Left renal cortex interstitium (tissue), 4 donors: ENCODE measurements around the gene GATAD2B. TPM values are rescaled to one million over a fixed set of nuclear protein-coding genes. Genes with fewer than 3 reads are reported as not detected.
A peak's percentile ranks its signal among the peaks of the same experiment; 100 is the strongest.
"Not testable (repeated sequence)": the region's sequence is repeated elsewhere in the genome, so short reads cannot be mapped to it uniquely, and the experiment has no call there.

Source experiments
- DNase-seq, 4 donors: peaks; one replicate each; pipeline ENCODE4 v3.0.0-alpha.2; 2013; ENCODE audit warnings: low read depth in 4 of 4, low spot score in 2 of 4, missing footprints in 1 of 4
- polyA plus RNA-seq, 4 donors: library from polyadenylated mRNA; unstranded; fragments of 120-200 nt; gene quantifications; one replicate each; pipeline ENCODE4 v1.2.1, GENCODE V29; 2013; ENCODE audit not compliant: insufficient read length in 4 of 4

GATAD2B gene
- polyA plus RNA-seq, 4 donors, result 22.6 to 37.1 (median 28.9) TPM

DNA sequence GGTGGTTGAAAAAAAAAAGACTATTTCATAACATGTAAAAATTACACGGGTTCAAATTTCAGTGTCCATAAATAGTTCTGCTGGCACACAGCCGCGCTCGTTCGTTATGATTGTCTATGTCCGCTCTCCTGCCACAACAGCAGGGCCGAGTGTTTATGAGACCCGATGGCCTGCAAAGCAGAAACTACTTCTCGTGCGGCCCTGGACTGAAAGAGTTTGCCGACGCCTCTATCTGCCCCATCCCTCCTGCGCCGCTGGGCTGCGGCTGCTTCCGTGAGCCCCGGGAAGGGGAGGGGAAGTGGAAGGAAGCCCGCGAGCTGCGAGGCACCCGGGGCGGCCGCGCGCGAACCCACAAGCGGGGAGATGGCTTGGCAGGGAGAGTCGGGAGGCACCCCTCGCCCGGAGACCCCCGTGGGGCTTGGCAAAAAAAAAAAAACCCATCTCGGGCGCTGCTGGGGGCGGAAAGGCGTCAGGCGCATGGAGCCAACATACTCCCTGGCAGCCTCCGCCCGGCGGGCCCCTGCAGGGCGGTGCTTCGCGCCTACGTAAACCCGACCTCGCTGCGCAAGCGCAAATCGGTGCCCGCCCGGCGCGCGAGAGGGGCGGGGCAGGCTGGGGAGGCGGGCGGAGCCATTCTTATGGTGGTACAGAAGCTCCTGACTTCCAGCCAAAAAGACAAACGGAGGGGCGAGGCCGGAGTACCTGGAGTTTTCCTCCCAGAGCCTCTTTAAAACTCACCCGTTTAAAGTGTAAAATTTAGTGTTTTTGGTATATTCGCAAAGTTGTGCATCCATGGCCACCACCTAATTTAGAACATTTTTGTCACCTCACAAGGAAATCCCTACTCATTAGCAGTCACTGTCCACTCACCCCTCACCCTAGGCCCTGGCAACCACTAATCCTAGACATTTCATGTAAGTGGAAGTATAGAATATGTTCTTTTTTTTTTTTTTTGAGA lies 139.3 kb downstream of the GATAD2B start:
- peak; percentile 77 to 90 (median 84) for DNase-seq

DNA sequence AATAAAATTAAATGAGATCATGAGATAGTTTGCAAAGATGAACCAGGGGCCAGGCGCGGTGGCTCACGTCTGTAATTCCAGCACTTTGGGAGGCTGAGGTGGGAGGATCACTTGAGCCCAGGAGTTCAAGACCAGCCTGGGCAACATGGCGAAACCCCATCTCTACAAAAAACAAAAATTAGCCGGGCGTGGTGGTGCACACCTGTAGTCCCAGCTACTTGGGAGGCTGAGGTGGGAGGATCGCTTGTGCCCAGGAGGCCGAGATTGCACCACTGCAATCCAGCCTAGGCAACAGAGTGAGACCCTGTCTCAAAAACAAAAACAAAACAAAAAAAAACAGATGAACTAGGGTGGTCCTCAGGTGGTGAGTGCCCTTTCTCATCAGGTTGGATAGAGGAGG lies 140.1 kb downstream of the GATAD2B start:
- DNase-seq, result not testable (repeated sequence)

DNA sequence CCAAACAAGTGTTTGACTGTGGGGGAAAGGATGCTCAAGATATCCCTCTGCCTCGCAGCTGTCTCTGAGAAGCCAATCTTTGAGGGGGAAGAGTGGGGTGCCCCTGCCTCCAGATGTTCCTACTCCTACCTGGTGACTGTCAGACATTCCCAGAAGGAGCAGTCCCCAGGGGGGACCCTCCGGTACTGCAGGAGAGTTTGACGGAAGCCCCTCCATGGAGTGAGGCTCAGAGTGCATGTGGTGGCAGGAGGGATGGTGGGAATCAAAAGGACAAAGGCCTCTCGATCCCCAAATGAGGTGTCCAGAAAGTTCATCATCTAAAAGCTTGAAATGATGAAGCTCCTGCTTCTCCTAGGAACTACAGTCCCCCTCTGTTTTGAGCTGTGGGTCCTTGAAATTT lies 142.2 kb downstream of the GATAD2B start:
- DNase-seq, result no peak

DNA sequence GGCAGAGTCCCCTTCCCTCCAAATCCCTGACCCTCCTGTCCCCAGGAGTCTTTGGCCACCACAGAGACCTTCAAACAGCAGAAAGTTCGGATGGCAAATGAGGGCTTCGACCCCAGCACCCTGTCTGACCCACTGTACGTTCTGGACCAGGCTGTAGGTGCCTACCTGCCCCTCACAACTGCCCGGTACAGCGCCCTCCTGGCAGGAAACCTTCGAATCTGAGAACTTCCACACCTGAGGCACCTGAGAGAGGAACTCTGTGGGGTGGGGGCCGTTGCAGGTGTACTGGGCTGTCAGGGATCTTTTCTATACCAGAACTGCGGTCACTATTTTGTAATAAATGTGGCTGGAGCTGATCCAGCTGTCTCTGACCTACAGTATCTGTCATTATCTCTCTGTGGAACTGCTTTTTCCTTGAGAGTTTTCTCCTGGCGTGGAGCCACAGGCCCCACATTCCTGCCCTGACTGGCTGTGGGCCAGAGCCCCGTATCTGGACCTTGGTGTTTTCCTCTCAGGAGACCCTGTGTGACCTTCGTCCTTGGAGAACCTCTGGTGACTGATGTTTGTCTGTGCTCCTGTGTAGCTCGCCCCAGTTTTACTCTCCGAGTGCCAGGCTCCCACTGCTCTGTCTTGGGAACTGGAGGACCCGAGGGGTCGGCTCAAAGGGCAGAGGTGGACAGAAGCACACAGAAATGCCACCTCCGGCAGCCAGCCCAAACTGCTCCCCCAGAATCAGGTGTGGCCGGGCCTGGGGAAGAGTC lies 142.8 kb downstream of the GATAD2B start:
- no peak for DNase-seq

DNA sequence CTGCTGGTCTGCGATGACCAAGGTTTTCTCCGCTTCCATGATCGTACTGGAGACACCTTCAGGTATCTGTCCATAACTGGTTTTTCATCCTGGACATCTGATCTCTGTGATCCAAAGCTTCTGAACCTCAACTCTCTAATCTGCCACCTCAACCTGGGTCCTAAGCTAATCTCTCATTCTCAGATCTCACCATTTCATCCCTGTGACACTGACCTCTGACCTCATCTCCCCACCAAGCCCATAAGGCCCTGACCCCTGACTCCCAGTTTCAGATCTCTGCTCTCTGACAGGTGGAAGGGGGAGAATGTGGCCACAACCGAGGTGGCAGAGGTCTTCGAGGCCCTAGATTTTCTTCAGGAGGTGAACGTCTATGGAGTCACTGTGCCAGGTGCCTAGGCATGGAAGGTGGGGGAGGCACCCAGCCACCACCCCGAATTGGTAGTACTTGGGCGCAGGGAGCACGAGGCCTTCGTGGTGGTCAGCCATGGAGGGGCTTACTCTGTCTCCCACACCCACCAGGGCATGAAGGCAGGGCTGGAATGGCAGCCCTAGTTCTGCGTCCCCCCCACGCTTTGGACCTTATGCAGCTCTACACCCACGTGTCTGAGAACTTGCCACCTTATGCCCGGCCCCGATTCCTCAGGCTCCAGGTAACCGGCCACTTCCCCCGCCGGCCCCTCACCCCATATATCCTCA lies 143.8 kb downstream of the GATAD2B start:
- DNase-seq, result no peak

DNA sequence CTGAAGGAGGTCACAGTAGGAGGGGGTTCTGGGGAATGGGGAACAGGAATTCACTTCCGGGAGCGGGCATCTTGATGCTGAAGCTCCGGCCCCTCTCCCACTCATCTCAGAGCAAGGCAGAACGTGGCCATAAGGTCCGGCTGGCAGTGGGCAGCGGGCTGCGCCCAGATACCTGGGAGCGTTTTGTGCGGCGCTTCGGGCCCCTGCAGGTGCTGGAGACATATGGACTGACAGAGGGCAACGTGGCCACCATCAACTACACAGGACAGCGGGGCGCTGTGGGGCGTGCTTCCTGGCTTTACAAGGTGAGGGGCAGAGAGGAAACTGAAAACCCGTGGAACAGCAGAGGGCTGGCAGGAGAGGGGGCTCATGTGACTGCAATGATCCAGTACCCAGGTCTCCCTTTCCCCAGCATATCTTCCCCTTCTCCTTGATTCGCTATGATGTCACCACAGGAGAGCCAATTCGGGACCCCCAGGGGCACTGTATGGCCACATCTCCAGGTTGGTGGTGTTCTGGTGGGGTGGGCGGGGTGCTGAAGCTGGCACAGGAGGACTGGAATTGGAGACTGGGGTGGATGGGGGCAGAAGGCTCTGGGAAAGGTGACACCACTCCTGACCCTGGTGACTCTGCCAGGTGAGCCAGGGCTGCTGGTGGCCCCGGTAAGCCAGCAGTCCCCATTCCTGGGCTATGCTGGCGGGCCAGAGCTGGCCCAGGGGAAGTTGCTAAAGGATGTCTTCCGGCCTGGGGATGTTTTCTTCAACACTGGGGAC lies 144.5 kb downstream of the GATAD2B start:
- no peak for DNase-seq

DNA sequence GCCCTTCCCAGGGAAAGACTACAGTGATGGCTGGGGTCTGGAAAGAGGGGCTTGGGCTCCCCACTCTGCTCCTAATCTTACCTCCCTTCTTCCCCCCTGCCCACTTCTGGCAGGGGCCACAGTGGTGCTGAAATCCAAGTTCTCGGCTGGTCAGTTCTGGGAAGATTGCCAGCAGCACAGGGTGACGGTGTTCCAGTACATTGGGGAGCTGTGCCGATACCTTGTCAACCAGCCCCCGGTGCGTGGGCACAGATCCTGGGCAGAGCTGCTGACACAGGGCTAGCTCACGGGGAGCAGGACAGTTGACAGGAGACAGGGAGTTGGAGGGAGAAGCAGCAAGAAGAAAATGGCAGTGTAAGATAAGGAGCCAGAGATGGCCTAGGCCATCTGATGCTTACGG lies 145.1 kb downstream of the GATAD2B start:
- no peak for DNase-seq

DNA sequence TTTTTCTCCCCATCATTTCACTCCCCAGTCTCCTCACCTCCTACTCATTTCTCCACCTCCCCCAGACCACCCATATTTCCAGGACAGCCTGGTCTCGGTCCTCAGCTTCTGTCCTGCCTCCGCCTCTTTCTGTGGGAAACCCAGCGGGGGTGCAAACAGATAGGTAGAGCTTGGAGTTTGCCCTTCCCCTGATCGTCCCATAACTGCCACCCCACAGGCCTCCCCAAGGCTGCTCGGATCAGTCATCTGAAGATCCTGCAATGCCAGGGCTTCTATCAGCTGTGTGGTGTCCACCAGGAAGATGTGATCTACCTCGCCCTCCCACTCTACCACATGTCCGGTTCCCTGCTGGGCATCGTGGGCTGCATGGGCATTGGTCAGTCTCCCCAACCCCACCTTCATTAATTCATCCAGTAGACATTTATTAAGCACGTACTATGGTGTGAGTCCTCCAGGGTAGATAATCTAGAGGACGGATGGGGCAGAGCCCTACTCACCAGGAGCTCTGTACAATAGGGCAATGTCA lies 145.9 kb downstream of the GATAD2B start:
- no peak for DNase-seq

DNA sequence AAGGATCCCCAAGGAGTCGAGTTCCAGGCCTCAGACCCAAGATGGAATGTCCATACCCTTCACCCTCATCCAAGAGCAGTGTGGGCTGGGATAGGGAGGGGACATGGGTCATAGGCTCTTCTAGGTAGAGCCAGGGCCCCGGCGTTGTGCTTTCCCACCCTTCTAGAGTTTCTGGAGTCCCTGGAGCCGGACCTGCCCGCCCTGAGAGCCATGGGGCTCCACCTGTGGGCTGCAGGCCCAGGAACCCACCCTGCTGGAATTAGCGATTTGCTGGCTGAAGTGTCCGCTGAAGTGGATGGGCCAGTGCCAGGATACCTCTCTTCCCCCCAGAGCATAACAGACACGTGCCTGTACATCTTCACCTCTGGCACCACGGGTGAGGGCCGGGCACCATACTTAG lies 146.4 kb downstream of the GATAD2B start:
- DNase-seq, result no peak

DNA sequence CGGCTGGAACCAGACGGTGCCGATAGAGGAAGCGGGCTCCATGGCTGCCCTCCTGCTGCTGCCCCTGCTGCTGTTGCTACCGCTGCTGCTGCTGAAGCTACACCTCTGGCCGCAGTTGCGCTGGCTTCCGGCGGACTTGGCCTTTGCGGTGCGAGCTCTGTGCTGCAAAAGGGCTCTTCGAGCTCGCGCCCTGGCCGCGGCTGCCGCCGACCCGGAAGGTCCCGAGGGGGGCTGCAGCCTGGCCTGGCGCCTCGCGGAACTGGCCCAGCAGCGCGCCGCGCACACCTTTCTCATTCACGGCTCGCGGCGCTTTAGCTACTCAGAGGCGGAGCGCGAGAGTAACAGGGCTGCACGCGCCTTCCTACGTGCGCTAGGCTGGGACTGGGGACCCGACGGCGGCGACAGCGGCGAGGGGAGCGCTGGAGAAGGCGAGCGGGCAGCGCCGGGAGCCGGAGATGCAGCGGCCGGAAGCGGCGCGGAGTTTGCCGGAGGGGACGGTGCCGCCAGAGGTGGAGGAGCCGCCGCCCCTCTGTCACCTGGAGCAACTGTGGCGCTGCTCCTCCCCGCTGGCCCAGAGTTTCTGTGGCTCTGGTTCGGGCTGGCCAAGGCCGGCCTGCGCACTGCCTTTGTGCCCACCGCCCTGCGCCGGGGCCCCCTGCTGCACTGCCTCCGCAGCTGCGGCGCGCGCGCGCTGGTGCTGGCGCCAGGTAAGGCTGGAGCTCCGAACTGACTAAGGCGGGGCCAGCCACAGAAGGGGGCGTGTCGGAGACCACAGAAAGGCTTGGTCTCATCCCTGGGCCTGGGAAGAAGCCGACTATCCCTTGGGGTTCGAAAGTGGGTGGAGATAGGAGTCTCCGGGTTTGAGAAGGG lies 147.1 kb downstream of the GATAD2B start:
- DNase-seq, result peak in 1 of 4 donors; percentile 55

DNA sequence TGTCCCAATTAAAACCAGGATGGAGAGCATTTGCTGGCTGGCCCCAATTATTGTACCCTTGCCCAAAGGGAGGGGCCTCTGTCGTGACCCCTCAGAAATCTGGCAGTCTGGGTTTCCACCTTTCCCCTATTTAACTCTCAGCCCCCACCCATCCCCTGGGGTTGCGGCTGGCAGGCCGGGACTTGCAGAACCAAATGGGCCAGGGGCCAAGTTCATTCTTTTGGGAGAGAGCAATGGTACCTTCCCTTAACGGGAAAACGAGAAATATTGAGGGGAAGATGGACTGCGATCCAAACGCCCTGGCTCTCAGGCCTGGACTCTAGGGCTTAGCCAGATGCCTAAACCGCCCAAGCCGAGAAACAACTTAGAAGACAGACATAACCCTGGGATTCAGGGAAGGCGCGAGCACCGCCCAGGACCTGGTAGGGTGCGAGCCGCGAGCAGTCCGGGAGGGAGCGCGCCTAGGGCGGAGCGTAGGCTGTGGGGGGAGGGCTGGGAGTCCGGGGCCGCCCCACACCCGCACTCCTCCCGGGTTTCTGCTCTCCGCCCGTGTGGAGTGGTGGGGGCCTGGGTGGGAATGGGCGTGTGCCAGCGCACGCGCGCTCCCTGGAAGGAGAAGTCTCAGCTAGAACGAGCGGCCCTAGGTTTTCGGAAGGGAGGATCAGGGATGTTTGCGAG lies 147.9 kb downstream of the GATAD2B start, which contains the start of gene SLC27A3:
TSS of gene SLC27A3 (plus strand) at position 628 of the 678 bp plus-strand sequence. CDS start 91 bp downstream, outside the sequence.
- no peak for DNase-seq

DNA sequence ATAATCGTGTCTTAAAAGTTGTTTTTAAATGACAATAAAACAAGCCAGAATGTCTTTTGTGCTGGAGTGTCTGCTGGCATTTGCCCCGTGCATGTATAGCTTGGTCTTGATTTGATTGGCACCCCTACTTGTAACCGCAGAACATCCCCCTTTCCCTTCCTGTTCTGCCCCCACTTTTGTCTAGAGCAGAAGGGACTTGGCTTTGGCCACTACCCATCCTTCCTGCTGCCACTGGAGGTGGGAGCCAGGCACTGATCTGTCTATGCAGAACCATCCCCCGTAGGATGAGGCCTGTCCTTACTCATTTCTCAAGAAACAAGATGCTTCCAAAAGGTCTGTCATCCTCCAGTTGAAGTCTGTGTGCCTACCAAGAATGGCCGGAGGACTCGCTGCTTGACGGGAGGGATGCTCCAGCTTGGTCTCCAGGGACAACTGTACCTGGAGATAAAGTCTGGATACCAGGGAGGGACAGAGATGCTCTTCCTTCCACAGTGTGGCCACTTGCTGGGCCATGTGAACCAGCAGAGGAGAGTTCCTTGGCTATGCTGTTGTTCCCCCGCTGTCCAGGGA lies 148.7 kb downstream of the GATAD2B start:
- DNase-seq, result no peak

DNA sequence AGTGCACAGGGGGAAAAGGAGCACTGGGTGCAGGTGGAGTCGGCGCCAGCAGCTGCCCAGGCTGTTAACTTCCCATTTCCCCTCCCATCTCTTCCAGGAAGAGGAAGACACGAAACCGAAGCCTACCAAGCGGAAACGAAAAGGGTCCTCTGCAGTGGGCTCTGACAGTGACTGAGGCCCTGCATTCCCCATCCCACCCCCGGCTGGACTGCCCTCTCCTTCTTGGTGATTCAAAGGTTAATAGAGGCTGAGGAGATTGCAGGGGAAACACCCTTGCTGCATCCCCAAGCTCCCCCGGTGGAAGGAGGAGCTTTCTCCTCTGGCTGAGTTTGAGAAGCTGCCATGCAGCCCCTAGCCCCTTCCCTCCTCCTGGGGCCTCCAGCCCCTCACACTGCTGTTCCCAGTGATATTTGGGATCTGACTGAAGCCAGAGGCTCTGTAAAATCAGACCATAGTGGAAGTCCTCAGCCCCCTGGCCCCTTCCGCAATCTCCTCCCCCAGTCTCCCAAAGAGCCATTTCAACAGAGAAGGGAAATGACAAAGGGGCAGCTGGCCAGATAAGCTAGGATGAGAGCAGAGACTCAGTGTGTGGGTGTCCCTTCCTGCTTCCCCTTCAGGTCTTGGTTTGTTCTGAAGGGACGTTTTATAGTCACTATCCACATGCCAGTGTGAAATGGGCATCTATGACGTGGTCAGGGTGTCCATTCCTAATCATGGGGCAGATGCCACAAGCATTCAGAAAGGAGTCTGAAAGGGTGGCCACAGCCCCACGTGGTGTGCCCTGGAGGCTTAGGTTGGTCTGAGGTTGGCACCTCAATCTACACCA lies 149.5 kb downstream of the GATAD2B start:
- no peak for DNase-seq

DNA sequence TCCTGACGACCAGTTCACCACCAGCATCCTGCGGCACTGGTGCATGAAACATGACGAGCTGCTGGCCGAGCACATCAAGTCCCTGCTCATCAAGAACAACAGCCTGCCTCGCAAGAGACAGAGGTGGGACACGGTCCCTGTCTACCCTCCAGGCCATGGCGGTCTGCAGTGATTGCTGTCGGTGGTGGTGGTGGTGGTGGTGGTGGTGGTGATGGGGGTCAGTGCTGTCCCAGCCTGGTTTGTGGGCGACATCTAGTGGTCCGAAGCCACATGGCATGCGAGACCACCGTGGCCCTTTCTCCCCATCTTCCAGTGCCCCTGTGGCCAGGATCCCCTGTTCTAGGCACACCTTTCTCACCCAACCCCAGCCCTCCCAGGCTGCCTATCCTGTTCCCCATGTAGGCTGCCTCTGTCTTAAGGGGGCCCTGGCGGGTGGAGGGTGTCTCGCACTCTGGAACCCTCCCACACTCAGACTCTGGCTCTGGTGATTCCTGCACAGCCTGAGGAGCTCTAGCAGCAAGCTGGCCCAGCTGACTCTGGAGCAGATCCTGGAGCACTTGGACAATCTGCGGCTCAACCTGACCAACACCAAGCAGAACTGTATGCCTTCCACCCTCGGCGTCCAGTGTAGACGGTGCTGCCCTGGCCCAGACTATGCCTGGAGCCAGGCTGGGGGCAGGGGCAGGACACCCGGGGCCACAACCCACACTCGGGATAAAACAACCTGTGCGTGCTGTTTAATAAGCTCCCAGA lies 150.8 kb downstream of the GATAD2B start:
- DNase-seq, result no peak

DNA sequence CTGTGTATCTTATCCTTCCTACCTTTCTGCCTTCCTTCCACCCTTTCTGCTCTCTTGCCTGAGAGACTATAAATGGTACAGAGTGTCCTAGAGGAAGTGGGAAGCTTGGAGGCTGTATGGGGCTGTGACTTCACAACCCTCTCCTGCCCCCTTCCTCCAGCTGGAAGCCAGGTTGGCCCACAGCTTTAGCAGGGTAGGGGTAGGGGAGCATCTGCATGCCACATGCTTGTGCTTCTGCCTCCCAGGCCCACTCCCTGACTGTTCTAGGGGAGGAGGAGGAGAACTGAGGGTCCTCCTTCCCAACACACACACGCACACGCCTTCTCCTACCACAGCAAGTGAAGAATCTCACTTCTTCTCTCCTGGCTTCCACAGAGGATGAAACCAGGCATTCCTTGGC lies 151.5 kb downstream of the GATAD2B start:
- no peak for DNase-seq

DNA sequence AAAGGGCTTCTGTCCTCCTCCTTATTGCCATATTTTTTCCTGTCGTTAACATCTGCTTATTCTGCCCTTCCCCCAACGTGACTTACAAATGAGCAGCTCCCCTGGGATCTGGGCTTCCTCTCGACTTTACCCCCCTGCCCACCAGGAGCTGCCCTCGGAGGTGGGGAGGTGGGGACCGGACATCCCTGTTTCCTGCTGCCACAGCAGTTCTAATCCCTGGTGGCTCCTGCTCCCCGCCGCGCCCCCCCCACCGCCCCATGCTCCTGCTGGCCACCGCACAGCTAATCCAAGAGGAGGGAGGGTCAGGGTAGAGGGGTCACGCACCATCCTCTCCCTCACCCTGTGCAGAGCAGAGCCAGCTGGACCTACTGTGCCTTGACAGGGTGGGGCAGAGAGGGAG lies 152.0 kb downstream of the GATAD2B start:
- DNase-seq, result no peak
